ENCODE data around the gene GGTLC3.
"Not testable (repeated sequence)": the region's sequence is repeated elsewhere in the genome, so short reads cannot be mapped to it uniquely, and the experiment has no call there.

DNA sequence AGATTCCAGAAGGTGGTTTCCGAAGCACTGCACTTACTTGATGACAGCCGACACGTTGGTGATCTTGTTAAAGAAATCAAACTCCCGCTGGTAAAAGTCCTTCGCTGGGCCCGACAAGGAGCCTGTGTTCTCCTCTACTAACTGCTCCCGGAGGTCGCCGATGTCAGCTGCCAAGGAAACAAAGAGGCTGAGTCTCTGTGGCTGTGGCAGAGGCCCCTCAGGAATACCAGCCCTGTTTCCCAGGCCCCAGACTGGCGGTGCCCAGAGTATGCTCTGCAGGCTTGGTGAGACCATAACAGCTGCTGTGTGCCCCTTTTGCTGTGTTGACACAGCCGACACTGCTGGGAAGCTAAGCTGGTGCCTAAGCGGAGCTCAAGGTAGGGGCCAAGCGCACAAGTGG, 26.7 kb upstream of the GGTLC3 start:
- TF ChIP-seq, protein P1, sequence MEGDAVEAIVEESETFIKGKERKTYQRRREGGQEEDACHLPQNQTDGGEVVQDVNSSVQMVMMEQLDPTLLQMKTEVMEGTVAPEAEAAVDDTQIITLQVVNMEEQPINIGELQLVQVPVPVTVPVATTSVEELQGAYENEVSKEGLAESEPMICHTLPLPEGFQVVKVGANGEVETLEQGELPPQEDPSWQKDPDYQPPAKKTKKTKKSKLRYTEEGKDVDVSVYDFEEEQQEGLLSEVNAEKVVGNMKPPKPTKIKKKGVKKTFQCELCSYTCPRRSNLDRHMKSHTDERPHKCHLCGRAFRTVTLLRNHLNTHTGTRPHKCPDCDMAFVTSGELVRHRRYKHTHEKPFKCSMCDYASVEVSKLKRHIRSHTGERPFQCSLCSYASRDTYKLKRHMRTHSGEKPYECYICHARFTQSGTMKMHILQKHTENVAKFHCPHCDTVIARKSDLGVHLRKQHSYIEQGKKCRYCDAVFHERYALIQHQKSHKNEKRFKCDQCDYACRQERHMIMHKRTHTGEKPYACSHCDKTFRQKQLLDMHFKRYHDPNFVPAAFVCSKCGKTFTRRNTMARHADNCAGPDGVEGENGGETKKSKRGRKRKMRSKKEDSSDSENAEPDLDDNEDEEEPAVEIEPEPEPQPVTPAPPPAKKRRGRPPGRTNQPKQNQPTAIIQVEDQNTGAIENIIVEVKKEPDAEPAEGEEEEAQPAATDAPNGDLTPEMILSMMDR (IDR thresholded peaks at IDR 0.05; ENCODE audit: low read length), result not testable (repeated sequence)
- TF ChIP-seq EZH2phosphoT487 (IDR thresholded peaks at IDR 0.05; ENCODE audit: low read length), result not testable (repeated sequence)
